NCI-H82 treated with DMSO at 0.1 percent for 48 hours (cell line): ENCODE measurements around the gene SENP2.

Experiments used
- DNase-seq: peaks from one replicate; lab custom pipeline; 2025; ENCODE audit not compliant: unreplicated experiment; lab: John Stamatoyannopoulos, UW

The SENP2 gene

GRCh38 chr3:185678027-185678426 lies 91.9 kb downstream of the SENP2 start:
- no peak for DNase-seq

- no peak for DNase-seq
Observed at GRCh38 chr3:185680231-185680630, 94.1 kb downstream of the SENP2 start.
